ENCODE measurements around the gene GNA14. TPM values are rescaled to one million over a fixed set of nuclear protein-coding genes. Genes with fewer than 3 reads are reported as not detected.
A peak's percentile ranks its signal among the peaks of the same experiment; 100 is the strongest.

The GNA14 gene
- total RNA-seq, 1 experiment from 2014 or later: 0.15 TPM

DNA sequence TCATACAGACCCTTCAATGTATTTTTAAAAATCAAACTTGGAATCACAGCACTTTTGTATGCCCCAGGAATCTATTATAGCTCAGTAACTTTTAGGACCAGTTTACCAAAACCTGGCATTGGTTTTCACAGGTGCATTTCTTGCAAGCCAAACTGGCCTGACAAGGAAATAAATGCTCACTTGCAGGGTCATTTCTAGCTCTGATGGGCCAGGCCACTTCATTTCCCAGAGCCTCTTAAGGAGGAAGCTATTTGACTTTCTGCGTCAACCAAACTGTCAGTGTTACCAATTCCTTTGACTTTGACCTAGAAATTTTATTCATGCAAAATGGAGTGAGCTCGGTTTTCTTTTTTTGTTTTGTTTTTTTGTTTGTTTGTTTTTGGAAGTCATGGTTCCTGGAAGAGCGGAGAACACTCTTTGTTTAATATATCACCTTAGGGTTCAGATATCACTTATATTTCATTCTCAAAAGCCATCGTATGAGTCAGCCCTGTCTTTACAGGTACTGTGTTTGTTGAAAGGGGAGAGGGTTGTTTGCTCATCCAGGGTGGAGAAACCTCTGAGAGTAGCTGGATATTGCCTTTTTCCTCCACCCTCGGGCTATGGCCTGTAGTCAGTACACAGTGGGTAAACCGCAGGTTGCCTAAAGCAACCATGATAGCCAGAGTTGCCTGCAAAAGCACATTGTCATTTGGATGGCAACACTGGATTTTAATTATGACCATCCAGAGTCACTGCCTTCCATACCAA is 58.9 kb downstream of the GNA14 start:
- no peak overlapping the region for H3K4me3 ChIP-seq (ENCODE audit: low read depth in 2 of 2, low read length in 2 of 2)
- TF ChIP-seq SIN3A (IDR thresholded peaks at IDR 0.05; ENCODE audit: borderline replicate concordance, insufficient read depth, low read depth, low read length): no peak
- no peak for TF ChIP-seq TCF7L2 (IDR thresholded peaks at IDR 0.05; ENCODE audit: low read depth, low read length)
- TF ChIP-seq POLR2AphosphoS5 (IDR thresholded peaks at IDR 0.05; ENCODE audit: low read depth, low read length): no peak
- TF ChIP-seq, protein P1, sequence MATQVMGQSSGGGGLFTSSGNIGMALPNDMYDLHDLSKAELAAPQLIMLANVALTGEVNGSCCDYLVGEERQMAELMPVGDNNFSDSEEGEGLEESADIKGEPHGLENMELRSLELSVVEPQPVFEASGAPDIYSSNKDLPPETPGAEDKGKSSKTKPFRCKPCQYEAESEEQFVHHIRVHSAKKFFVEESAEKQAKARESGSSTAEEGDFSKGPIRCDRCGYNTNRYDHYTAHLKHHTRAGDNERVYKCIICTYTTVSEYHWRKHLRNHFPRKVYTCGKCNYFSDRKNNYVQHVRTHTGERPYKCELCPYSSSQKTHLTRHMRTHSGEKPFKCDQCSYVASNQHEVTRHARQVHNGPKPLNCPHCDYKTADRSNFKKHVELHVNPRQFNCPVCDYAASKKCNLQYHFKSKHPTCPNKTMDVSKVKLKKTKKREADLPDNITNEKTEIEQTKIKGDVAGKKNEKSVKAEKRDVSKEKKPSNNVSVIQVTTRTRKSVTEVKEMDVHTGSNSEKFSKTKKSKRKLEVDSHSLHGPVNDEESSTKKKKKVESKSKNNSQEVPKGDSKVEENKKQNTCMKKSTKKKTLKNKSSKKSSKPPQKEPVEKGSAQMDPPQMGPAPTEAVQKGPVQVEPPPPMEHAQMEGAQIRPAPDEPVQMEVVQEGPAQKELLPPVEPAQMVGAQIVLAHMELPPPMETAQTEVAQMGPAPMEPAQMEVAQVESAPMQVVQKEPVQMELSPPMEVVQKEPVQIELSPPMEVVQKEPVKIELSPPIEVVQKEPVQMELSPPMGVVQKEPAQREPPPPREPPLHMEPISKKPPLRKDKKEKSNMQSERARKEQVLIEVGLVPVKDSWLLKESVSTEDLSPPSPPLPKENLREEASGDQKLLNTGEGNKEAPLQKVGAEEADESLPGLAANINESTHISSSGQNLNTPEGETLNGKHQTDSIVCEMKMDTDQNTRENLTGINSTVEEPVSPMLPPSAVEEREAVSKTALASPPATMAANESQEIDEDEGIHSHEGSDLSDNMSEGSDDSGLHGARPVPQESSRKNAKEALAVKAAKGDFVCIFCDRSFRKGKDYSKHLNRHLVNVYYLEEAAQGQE (IDR thresholded peaks at IDR 0.05; ENCODE audit: insufficient read depth in 1 of 2, low read depth in 2 of 2, low read length in 1 of 2): no peak
- TF ChIP-seq, protein P2, sequence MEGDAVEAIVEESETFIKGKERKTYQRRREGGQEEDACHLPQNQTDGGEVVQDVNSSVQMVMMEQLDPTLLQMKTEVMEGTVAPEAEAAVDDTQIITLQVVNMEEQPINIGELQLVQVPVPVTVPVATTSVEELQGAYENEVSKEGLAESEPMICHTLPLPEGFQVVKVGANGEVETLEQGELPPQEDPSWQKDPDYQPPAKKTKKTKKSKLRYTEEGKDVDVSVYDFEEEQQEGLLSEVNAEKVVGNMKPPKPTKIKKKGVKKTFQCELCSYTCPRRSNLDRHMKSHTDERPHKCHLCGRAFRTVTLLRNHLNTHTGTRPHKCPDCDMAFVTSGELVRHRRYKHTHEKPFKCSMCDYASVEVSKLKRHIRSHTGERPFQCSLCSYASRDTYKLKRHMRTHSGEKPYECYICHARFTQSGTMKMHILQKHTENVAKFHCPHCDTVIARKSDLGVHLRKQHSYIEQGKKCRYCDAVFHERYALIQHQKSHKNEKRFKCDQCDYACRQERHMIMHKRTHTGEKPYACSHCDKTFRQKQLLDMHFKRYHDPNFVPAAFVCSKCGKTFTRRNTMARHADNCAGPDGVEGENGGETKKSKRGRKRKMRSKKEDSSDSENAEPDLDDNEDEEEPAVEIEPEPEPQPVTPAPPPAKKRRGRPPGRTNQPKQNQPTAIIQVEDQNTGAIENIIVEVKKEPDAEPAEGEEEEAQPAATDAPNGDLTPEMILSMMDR (IDR thresholded peaks at IDR 0.05): no peak
- H3K9me3 ChIP-seq (ENCODE audit: control insufficient read depth, insufficient read depth, low read depth, low read length): no peaks in the 10 kb centered on the region
- H3K27ac ChIP-seq (ENCODE audit: low read length): no peak overlapping the region
- no peaks in the 10 kb centered on the region for H3K27me3 ChIP-seq (ENCODE audit: control insufficient read depth, insufficient read depth, low read length)
- ATAC-seq (peak; percentile 60; the same call in 1 of the 2 replicates), DNase-seq (ENCODE audit: low read depth, low spot score) (no peak)
- POLR2A ChIA-PET: no interaction called here
- CTCF ChIA-PET: no interaction called here
- H3K4me1 ChIP-seq (ENCODE audit: control insufficient read depth, insufficient read depth, low read length): no peaks in the 10 kb centered on the region
- intact Hi-C loops (cut with micrococcal nuclease; ENCODE audit: unreplicated experiment): no loop called here
- in situ Hi-C loops (cut with HindIII; ENCODE audit: low pct_unique_long_range_greater_than_20kb, low sequenced_read_pairs): no loop called here
- BruUV-seq (replicated peaks): no TSS peak
- H3K36me3 ChIP-seq (ENCODE audit: control insufficient read depth, insufficient read depth, low read length): no peaks in the 10 kb centered on the region

DNA sequence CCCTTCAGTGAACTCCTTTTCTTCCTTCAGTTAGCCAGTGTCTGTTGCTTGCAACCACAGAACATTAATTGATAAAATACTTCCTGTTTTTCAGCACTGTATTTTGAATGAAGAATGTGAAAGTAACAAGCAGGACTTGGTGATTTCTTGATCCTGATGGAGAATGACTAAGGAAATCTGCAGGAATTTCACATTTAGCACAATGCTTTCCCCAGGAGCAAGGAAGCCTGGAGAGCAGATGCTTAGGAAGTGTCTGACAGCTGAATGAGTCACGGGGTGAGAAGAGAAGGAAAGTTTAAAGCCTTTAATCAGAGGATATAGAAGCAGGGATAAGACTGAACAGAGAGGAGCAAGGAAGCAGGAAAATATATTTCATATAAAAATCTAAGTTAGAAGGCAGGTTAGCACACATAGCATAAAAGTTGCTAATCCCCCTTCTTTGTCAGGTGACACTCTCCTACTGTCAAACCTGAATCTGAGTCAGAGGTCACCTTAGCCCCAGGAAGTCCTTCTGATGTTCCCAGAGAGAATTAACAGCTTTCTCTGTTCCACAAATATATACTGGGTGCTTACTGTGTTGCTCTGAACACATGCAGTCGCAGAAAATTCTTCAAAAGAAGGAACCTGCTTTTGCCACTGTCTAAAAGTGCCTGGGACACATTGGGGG is 59.7 kb downstream of the GNA14 start:
- DNase-seq (ENCODE audit: low read depth, low spot score): no peak
- intact Hi-C loops (cut with micrococcal nuclease; ENCODE audit: unreplicated experiment): no loop called here
- ChIA-PET POLR2A (no interaction called here), CTCF (no interaction called here)
- H3K4me1 ChIP-seq (ENCODE audit: control insufficient read depth, insufficient read depth, low read length): no peaks in the 10 kb centered on the region
- no TSS peak for BruUV-seq (replicated peaks)
- in situ Hi-C loops (cut with HindIII; ENCODE audit: low pct_unique_long_range_greater_than_20kb, low sequenced_read_pairs): no loop called here
- H3K9me3 ChIP-seq (ENCODE audit: control insufficient read depth, insufficient read depth, low read depth, low read length): no peaks in the 10 kb centered on the region
- H3K27ac ChIP-seq (ENCODE audit: low read length): no peak overlapping the region
- H3K36me3 ChIP-seq (ENCODE audit: control insufficient read depth, insufficient read depth, low read length): no peaks in the 10 kb centered on the region
- no peak overlapping the region for H3K4me3 ChIP-seq (ENCODE audit: low read depth in 2 of 2, low read length in 2 of 2)
- TF ChIP-seq POLR2AphosphoS5 (IDR thresholded peaks at IDR 0.05; ENCODE audit: low read depth, low read length): no peak
- TF ChIP-seq, protein P2 (IDR thresholded peaks at IDR 0.05): no peak
- no peak for TF ChIP-seq SIN3A (IDR thresholded peaks at IDR 0.05; ENCODE audit: borderline replicate concordance, insufficient read depth, low read depth, low read length)
- TF ChIP-seq TCF7L2 (IDR thresholded peaks at IDR 0.05; ENCODE audit: low read depth, low read length): no peak
- TF ChIP-seq, protein P1 (IDR thresholded peaks at IDR 0.05; ENCODE audit: insufficient read depth in 1 of 2, low read depth in 2 of 2, low read length in 1 of 2): no peak
- no peaks in the 10 kb centered on the region for H3K27me3 ChIP-seq (ENCODE audit: control insufficient read depth, insufficient read depth, low read length)
- ATAC-seq: peak; percentile 38; the same call in 1 of the 2 replicates

Measured in Panc1 (cell line).